Activated CD4-positive, alpha-beta T cell treated with anti-CD3 and anti-CD28 coated beads, Interleukin-2, amount 50 U/mL, for 48 hours (primary cell): Measurements from ENCODE around the gene PSMB1.

Experiments
- DNase-seq, 2 experiments: peaks; one replicate each; pipeline ENCODE4 v3.0.0-alpha.2; 2020

Gene PSMB1

DNA sequence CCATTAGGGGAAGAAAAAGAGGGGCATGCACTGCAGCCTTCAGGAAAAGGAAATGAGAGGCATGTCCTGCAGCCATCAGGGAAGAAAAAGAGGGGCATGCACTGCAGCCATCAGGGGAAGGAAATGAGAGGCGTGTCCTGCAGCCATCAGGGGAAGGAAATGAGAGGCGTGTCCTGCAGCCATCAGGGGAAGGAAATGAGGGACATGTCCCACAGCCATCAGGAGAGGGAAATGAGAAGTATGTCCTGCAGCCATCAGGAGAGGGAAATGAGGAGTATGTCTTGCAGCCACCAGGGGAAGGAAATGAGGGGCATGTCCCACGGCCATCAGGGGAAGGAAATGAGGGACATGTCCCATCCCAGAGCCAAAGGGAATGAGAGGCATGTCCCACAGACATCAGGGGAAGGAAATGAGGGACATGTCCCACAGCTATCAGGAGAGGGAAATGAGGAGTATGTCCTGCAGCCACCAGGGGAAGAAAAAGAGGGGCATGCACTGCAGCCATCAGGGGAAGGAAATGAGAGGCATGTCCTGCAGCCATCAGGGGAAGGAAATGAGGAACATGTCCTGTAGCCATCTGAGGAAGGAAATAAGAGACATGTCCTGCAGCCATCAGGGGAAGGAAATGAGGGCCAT, 52.0 kb downstream of the PSMB1 start:
- DNase-seq, result no peak

DNA sequence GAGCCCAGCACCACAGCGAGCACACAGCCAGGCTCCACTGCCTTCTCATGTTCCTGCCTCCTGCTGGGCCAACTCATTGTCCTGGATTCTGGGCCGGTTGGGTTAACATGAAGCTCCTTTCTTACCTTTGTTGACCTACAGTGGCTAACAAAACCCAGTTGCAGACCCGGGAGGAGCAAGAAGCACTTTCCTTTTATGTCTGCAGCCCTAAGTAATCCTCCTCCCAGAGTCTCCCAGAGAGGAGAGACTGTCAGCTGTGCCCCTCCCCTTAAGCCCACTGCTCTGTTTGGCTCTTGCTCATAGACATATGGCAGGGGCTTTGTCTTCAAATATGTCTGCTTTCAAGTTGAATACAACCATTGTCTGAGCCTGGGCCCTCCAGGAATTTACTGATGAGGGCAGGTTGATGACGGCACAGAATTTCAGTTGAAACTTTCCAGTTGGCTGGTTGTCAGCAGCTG, 55.2 kb downstream of the PSMB1 start:
- DNase-seq, result no peak

- no peak for DNase-seq
These were observed 59.8 kb downstream of the PSMB1 start for GRCh38 chr6:170493354-170493753.

DNA sequence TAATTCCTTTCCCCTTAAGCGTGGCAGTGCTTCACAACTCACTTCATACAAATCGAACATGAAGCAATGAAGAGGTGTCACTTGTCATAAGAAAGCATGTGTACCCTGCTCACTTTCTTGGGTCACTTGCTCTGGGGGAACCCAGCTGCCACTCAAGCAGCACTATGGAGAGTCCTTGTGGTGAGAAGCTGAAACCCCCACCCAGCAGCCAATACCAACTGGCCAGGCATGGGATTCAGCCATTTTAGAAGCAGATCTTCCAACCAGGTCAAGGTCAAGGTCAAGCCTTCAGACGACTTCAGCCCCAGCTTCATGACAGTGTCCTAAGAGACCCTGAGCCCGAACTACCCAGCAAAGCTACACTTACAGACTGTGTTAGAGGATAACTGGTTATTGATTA, 62.8 kb downstream of the PSMB1 start:
- DNase-seq, result no peak

- DNase-seq, result no peak
These were observed 63.3 kb downstream of the PSMB1 start for GRCh38 chr6:170489836-170490235.

DNA sequence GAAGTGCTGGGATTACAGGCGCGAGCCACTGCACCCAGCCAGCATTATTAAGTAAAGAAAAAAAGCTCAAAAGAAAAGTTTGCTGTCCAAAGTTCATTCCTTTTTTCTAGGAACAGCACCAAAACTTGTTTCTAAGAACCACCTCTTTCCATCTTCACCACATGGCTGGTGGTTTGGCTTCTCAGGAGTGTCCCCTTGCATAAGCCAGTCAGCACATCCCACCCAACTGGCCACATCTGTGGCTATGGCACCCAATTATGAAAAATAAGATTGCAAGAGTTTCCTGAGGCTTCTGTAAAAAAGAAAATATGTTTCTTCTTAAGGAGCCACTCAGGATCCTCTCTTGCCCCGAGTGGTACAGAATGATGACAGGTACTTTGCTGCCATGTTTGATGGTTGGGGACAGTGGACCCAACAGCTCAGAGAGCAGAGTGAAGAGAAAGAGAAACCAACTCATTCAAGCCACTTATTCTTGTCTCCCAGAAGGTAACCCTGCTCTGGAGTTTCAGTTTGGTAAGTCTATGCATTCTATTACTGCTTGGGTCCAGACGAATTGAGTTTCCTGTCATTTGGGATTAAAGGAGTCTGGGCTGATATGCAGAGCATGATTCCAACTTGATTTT, 65.3 kb downstream of the PSMB1 start:
- no peak for DNase-seq

DNA sequence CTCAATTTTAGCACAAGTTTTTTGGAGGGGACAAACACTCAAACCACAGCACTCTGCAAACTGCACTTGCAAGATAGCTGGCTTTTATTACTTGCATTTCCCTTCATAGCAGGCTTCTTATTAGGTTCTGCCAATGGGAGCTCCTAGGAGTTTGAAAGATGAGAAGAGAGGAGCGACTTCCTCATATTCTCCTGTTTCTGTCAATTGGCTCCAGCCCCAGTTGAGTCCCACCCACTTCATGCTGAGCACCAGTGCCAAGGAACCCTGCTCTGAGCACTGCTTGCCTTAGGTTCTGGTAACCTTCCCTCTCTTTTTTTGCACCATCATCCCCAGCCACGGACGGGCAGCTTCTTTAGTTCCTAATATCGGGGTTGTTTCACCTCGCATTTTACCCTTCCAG, 67.9 kb downstream of the PSMB1 start:
- no peak for DNase-seq
